Stimulated activated CD4-positive, alpha-beta T cell treated with anti-CD3 and anti-CD28 coated beads, TNF-alpha, amount 100 ng/mL, for 4 hours (primary cell): Measurements from ENCODE around the gene PRPH.
A peak's percentile ranks its signal among the peaks of the same experiment; 100 is the strongest.
"Not testable (repeated sequence)": the region's sequence is repeated elsewhere in the genome, so short reads cannot be mapped to it uniquely, and the experiment has no call there.

Experiments used
- DNase-seq, 3 experiments: peaks; one replicate each; pipeline ENCODE4 v3.0.0-alpha.2; 2020; ENCODE audit warnings: low read depth in 3 of 3

Gene PRPH

GRCh38 chr12:49295082-49295936 is at the start of gene PRPH:
PRPH (plus strand) TSS chr12:49295147; CDS start chr12:49295201, 54 bp downstream.
- no peak for DNase-seq

- DNase-seq: no peak
Observed at GRCh38 chr12:49251357-49251756, 43.6 kb upstream of the PRPH start.

- DNase-seq: no peak
Observed at GRCh38 chr12:49253033-49253623, 41.8 kb upstream of the PRPH start.

GRCh38 chr12:49255456-49255855 is 39.5 kb upstream of the PRPH start:
- DNase-seq: not testable (repeated sequence)

- DNase-seq: no peak
Observed at GRCh38 chr12:49255857-49256637, 38.9 kb upstream of the PRPH start.

GRCh38 chr12:49257508-49258184 is 37.3 kb upstream of the PRPH start:
- not testable (repeated sequence) for DNase-seq

- no peak for DNase-seq
Observed at GRCh38 chr12:49259452-49259851, 35.5 kb upstream of the PRPH start.

GRCh38 chr12:49260166-49260565 is 34.8 kb upstream of the PRPH start:
- DNase-seq: no peak

GRCh38 chr12:49260571-49261363 is 34.2 kb upstream of the PRPH start:
- no peak for DNase-seq

GRCh38 chr12:49261721-49262120 is 33.2 kb upstream of the PRPH start:
- no peak for DNase-seq

- DNase-seq: no peak
Observed at GRCh38 chr12:49263400-49263763, 31.6 kb upstream of the PRPH start.

- peak in 2 of 3 experiments; percentile 30 to 41 for DNase-seq
Observed at GRCh38 chr12:49264466-49264872, 30.5 kb upstream of the PRPH start.

- peak; percentile 77 to 85 (median 83) for DNase-seq
Observed at GRCh38 chr12:49264873-49265792, 29.8 kb upstream of the PRPH start, which contains the start of gene TUBA1C. TUBA1C (plus strand) TSS chr12:49265082; CDS start chr12:49265182, 100 bp downstream.

GRCh38 chr12:49269191-49269590 is 25.8 kb upstream of the PRPH start:
- not testable (repeated sequence) for DNase-seq

- DNase-seq: no peak
Observed at GRCh38 chr12:49272790-49273725, 21.9 kb upstream of the PRPH start.

- DNase-seq: no peak
Observed at GRCh38 chr12:49273726-49274395, 21.1 kb upstream of the PRPH start.

- DNase-seq: no peak
Observed at GRCh38 chr12:49274396-49275069, 20.4 kb upstream of the PRPH start.
